Measurements from ENCODE around the gene SPACA5. TPM values are rescaled to one million over a fixed set of nuclear protein-coding genes. Genes with fewer than 3 reads are reported as not detected.
"Not testable (repeated sequence)": the region's sequence is repeated elsewhere in the genome, so short reads cannot be mapped to it uniquely, and the experiment has no call there.

SPACA5 gene
- total RNA-seq, 1 donor from 2014 or later = not detected

- peak; percentile 86 for DNase-seq (ENCODE audit: low read depth)
These were observed 14.5 kb downstream of the SPACA5 start for GRCh38 chrX:48021026-48021900.

- no peak for DNase-seq (ENCODE audit: low read depth)
These were observed 15.3 kb downstream of the SPACA5 start for GRCh38 chrX:48022100-48022499.

- DNase-seq (ENCODE audit: low read depth) = no peak
These were observed 15.9 kb downstream of the SPACA5 start for GRCh38 chrX:48022738-48023137.

GRCh38 chrX:48025561-48025960 is 18.8 kb downstream of the SPACA5 start:
- peak; percentile 73 for DNase-seq (ENCODE audit: low read depth)

- peak; percentile 37 for DNase-seq (ENCODE audit: low read depth)
These were observed 20.8 kb downstream of the SPACA5 start for GRCh38 chrX:48027545-48027944.

GRCh38 chrX:48028091-48028490 is 21.3 kb downstream of the SPACA5 start:
- DNase-seq (ENCODE audit: low read depth) = no peak

GRCh38 chrX:48030237-48030636 is 23.4 kb downstream of the SPACA5 start:
- no peak for DNase-seq (ENCODE audit: low read depth)

- DNase-seq (ENCODE audit: low read depth) = not testable (repeated sequence)
These were observed 23.9 kb downstream of the SPACA5 start for GRCh38 chrX:48030641-48031173.

GRCh38 chrX:48035891-48036290 is 29.1 kb downstream of the SPACA5 start:
- DNase-seq (ENCODE audit: low read depth) = no peak

- DNase-seq (ENCODE audit: low read depth) = no peak
These were observed 36.3 kb downstream of the SPACA5 start for GRCh38 chrX:48043056-48043455.

- DNase-seq (ENCODE audit: low read depth) = peak; percentile 67
These were observed 38.9 kb downstream of the SPACA5 start for GRCh38 chrX:48045410-48046311.

GRCh38 chrX:48046846-48047245 is 40.1 kb downstream of the SPACA5 start:
- no peak for DNase-seq (ENCODE audit: low read depth)

GRCh38 chrX:48058621-48059295 is 52.0 kb downstream of the SPACA5 start:
- DNase-seq (ENCODE audit: low read depth) = no peak

GRCh38 chrX:48059296-48059639 is 52.5 kb downstream of the SPACA5 start:
- no peak for DNase-seq (ENCODE audit: low read depth)

Other genes starting within 250 kb of the SPACA5 start
- 3.1 and 6.0 TPM in 2 replicates for gene ZNF81, start 170.1 kb upstream of the SPACA5 start, total RNA-seq
- gene ZNF182, start 3.0 kb upstream of the SPACA5 start, total RNA-seq = 3.0 TPM in 2 replicates
- gene ZNF630, start 64.7 kb downstream of the SPACA5 start, total RNA-seq = 1.5 and 2.2 TPM in 2 replicates
- not detected in 2 replicates for gene SPACA5B, start 123.6 kb downstream of the SPACA5 start, total RNA-seq
- not detected in 2 replicates for gene SSX5, start 189.8 kb downstream of the SPACA5 start, total RNA-seq
- not detected in 2 replicates for gene SSX1, start 248.4 kb downstream of the SPACA5 start, total RNA-seq